GM11168 (cell line): ENCODE measurements around the gene FAM236B.
"Not testable (repeated sequence)": the region's sequence is repeated elsewhere in the genome, so short reads cannot be mapped to it uniquely, and the experiment has no call there.

Experiments
- in situ Hi-C: fragments of 300-500 bp; cut with MboI; formaldehyde crosslinking; loops from one replicate; pipeline ENCODE4 v1.12.0; 2022; ENCODE audit warnings: low sequenced_read_pairs; ENCODE audit not compliant: unreplicated experiment

The FAM236B gene

DNA sequence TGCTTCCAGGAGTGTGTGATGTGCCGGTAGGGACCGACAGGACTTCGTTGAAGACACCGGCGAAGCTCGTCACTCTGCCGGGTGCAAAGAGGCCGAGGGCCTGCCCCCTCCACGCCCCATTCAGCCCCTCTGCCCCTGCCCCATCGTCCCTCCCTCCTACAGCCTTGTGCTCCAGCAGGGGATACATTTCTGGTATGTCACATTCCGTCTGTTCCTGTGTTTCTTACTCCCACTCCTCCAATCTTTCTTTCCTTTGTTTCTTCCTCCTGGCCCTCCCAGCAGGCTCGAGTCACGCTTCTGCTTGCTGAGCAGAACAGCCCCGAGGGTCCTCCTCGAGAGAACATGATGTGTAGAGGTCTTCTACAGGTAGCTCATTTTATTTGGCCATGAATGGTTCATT lies at the start of gene FAM236B:
FAM236B (minus strand) TSS at position 101 of the 400 bp plus-strand sequence; CDS start at position 1, 100 bp downstream.
- in situ Hi-C loops, result not testable (repeated sequence)

DNA sequence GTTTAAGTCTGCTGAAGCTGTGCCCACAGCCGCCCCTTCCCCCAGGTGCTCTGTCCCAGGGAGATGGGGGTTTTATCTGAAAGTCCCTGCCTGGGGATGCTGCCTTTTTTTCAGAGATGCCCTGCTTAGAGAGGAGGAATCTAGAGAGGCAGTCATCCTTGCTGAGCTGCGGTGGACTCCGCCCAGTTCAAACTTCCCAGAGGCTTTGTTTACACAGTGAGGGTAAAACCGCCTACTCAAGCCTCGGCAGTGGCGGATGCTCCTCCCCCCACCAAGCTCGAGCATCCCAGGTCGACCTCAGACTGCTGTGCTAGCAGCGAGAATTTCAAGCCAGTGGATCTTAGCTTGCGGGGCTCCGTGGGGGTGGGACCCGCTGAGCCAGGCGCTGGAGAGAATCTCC lies 48.2 kb upstream of the FAM236B start:
- in situ Hi-C loops, result not testable (repeated sequence)

GRCh38 chrX:72808110-72808509 lies 25.6 kb upstream of the FAM236B start, which contains the start of gene FAM236D:
TSS of gene FAM236D (minus strand) at chrX:72808210. CDS start at chrX:72808110, 100 bp downstream.
- in situ Hi-C loops, result not testable (repeated sequence)

DNA sequence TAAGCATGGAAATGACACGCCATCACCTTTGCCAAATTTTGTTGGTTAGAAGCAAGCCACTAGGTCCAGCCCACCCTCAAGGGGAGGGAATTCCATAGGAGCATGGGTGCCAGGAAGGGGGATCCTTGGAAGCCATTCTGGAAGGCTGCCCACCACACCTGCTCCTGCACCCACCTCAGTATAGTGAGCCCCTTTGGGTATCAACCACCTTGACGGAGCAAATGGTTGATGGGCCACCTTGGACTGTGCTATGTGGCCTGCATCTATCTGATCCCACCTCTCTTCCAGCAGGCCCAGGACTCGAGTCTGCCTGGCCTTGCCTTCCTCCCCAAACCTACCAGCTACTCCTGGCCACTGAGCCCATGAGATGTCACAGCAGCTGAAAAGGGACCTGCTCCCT lies 7.9 kb upstream of the FAM236B start:
- in situ Hi-C loops, result not testable (repeated sequence)

GRCh38 chrX:72788142-72788541 lies 5.7 kb upstream of the FAM236B start:
- in situ Hi-C loops, result not testable (repeated sequence)

- in situ Hi-C loops, result not testable (repeated sequence)
Measured at GRCh38 chrX:72783964-72784363, 1.5 kb upstream of the FAM236B start.

GRCh38 chrX:72783365-72783936 lies 991 bp upstream of the FAM236B start:
- in situ Hi-C loops, result not testable (repeated sequence)

- in situ Hi-C loops, result not testable (repeated sequence)
Measured at GRCh38 chrX:72778146-72778545, 4.3 kb downstream of the FAM236B start.

GRCh38 chrX:72777467-72777790 lies 5.0 kb downstream of the FAM236B start:
- in situ Hi-C loops, result not testable (repeated sequence)

DNA sequence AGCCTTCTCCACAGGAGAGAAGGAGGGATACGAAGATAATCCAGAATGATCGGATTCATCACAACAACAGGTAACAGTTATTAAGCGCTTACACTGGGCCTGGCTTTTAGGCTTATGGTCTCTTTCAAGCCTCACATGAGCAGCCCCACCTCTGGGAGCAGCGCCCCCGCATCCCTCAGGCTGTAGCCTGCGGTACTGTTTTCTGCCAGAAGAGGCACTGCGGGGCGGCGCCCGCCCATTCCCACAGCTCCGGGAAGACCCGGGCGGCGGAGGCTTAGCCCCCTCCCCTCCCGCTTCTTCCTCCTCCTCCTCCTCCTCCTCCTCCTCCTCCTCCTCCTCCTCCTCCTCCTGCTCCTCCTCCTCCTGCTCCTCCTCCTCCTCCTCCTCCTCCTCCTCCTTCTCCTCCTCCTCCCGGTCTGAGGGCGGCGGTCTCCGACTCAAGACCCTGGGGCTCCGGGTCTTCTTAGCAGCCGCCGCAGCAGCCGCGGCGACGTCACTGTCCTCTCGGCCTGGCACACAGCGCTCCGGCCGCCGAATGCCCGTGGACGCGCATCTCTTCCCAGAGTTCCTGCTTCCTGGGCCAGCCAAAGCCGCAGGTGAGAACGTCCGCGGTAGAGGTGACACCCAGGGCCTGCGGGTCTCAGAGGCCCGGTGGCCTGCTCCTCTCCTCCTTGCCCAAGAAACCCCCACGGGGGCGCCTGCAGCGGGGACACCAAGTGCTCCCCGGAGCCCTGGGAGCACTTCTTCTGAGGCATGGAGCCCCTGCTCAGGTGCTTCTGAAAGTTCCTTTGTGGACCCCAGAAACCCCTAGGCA lies 5.6 kb downstream of the FAM236B start, which contains the start of gene DMRTC1B:
DMRTC1B (plus strand) TSS at position 238 of the 814 bp plus-strand sequence. CDS start 68,246 bp downstream, outside the sequence.
- in situ Hi-C loops, result not testable (repeated sequence)

- in situ Hi-C loops, result not testable (repeated sequence)
Measured at GRCh38 chrX:72760454-72760853, 22.0 kb downstream of the FAM236B start.

- in situ Hi-C loops, result not testable (repeated sequence)
Measured at GRCh38 chrX:72748545-72748944, 33.9 kb downstream of the FAM236B start.

DNA sequence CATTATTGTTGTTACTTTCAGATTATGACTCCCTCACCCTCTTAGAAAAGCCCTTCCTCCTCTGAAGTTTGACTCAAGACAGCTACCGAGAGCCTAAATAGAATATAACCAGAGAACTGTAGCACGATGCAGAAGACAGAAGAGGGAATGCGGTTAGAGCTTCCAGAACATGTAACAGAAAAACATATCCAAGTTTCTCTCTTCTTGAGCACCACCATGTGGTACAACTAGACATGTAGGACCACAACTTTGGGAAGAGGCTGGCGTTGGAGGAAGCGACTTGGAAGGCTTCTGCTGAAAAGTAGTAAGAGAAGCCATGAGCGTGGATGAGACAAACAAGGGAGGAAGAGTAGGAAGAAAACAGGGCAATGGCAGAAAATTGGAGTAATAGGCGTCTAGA lies 36.9 kb downstream of the FAM236B start:
- in situ Hi-C loops, result not testable (repeated sequence)

- in situ Hi-C loops, result no loop called here
Measured at GRCh38 chrX:72735561-72735960, 46.9 kb downstream of the FAM236B start.

DNA sequence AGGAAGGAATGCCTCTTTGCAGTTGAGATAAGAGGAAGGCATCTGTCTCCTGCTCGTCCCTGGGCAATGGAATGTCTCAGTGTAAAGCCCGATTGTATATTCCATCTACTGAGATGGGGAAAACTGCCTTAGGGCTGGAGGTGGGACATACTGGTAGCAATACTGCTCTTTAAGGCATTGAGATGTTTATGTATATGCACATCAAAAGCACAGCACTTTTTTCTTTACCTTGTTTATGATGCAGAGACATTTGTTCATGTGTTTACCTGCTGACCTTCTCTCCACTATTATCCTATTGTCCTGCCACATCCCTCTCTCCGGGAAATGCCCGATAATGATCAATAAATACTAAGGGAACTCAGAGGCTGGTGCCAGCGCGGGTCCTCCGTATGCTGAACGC lies 48.8 kb downstream of the FAM236B start:
- in situ Hi-C loops, result not testable (repeated sequence)
